HPDE6-E6E7 (cell line): ENCODE measurements around the gene WFS1.

Source experiments
- DNase-seq: peaks from one replicate; pipeline ENCODE4 v3.0.0; 2011; ENCODE audit warnings: missing footprints; ENCODE audit errors: extremely low spot score

WFS1 gene

GRCh38 chr4:6269616-6270511, at the start of gene WFS1:
TSS of gene WFS1 (plus strand) at chr4:6269850. CDS start at chr4:6277456, 7,606 bp downstream.
- peak; percentile 98 for DNase-seq

- DNase-seq, result no peak
These were observed 48.3 kb upstream of the WFS1 start for GRCh38 chr4:6221301-6221850.

GRCh38 chr4:6221851-6222760, 47.5 kb upstream of the WFS1 start:
- no peak for DNase-seq

GRCh38 chr4:6222761-6223292, 46.8 kb upstream of the WFS1 start:
- no peak for DNase-seq

GRCh38 chr4:6224735-6225134, 44.9 kb upstream of the WFS1 start:
- DNase-seq, result no peak

- peak; percentile 9 for DNase-seq
These were observed 44.2 kb upstream of the WFS1 start for GRCh38 chr4:6225469-6225868.

GRCh38 chr4:6226506-6226905, 43.1 kb upstream of the WFS1 start:
- DNase-seq, result no peak

GRCh38 chr4:6227412-6228157, 42.1 kb upstream of the WFS1 start:
- no peak for DNase-seq

GRCh38 chr4:6228158-6229067, 41.2 kb upstream of the WFS1 start:
- DNase-seq, result no peak

- DNase-seq, result no peak
These were observed 40.6 kb upstream of the WFS1 start for GRCh38 chr4:6229095-6229494.

- no peak for DNase-seq
These were observed 39.8 kb upstream of the WFS1 start for GRCh38 chr4:6229671-6230501.

- no peak for DNase-seq
These were observed 39.2 kb upstream of the WFS1 start for GRCh38 chr4:6230502-6230785.

GRCh38 chr4:6230827-6231662, 38.6 kb upstream of the WFS1 start:
- no peak for DNase-seq

GRCh38 chr4:6231663-6232165, 37.9 kb upstream of the WFS1 start:
- DNase-seq, result no peak

GRCh38 chr4:6232836-6233785, 36.5 kb upstream of the WFS1 start:
- DNase-seq, result no peak

GRCh38 chr4:6233929-6234328, 35.7 kb upstream of the WFS1 start:
- no peak for DNase-seq

GRCh38 chr4:6235012-6235411, 34.6 kb upstream of the WFS1 start:
- no peak for DNase-seq
